ENCODE data around the gene C8B. TPM values are rescaled to one million over a fixed set of nuclear protein-coding genes. Genes with fewer than 3 reads are reported as not detected.

The C8B gene
- total RNA-seq, 1 donor from 2014 or later = not detected

- no peak for TF ChIP-seq CTCF (IDR thresholded peaks at IDR 0.05; ENCODE audit: unreplicated experiment)
- Mint-ChIP-seq H3K4me3 (ENCODE audit: unreplicated experiment) (no peak overlapping the region), H3K36me3 (ENCODE audit: low read depth, unreplicated experiment) (no peaks in the 10 kb centered on the region), H3K27me3 (ENCODE audit: unreplicated experiment) (peaks cover 1% of the 10 kb centered on the region), H3K27ac (ENCODE audit: unreplicated experiment) (no peak overlapping the region), H3K4me1 (ENCODE audit: unreplicated experiment) (no peaks in the 10 kb centered on the region), H3K9me3 (ENCODE audit: unreplicated experiment) (no peaks in the 10 kb centered on the region)
- no peak for DNase-seq (ENCODE audit: low spot score)
Measured at GRCh38 chr1:56898879-56899278, 66.9 kb downstream of the C8B start.

- Mint-ChIP-seq H3K27ac (ENCODE audit: unreplicated experiment) (no peak overlapping the region), H3K4me3 (ENCODE audit: unreplicated experiment) (no peak overlapping the region), H3K36me3 (ENCODE audit: low read depth, unreplicated experiment) (no peaks in the 10 kb centered on the region), H3K9me3 (ENCODE audit: unreplicated experiment) (no peaks in the 10 kb centered on the region), H3K27me3 (ENCODE audit: unreplicated experiment) (peaks cover 1% of the 10 kb centered on the region), H3K4me1 (ENCODE audit: unreplicated experiment) (no peaks in the 10 kb centered on the region)
- DNase-seq (ENCODE audit: low spot score) = no peak
- no peak for TF ChIP-seq CTCF (IDR thresholded peaks at IDR 0.05; ENCODE audit: unreplicated experiment)
Measured at GRCh38 chr1:56898005-56898373, 67.8 kb downstream of the C8B start.

GRCh38 chr1:56897150-56898004 is 68.4 kb downstream of the C8B start:
- no peaks in the 10 kb centered on the region for H3K36me3 Mint-ChIP-seq (ENCODE audit: low read depth, unreplicated experiment)
- no peak for DNase-seq (ENCODE audit: low spot score)
- H3K9me3 Mint-ChIP-seq (ENCODE audit: unreplicated experiment) = no peaks in the 10 kb centered on the region
- TF ChIP-seq CTCF (IDR thresholded peaks at IDR 0.05; ENCODE audit: unreplicated experiment) = no peak
- H3K27ac Mint-ChIP-seq (ENCODE audit: unreplicated experiment) = no peak overlapping the region
- H3K4me3 Mint-ChIP-seq (ENCODE audit: unreplicated experiment) = no peak overlapping the region
- peaks cover 1% of the 10 kb centered on the region for H3K27me3 Mint-ChIP-seq (ENCODE audit: unreplicated experiment)
- H3K4me1 Mint-ChIP-seq (ENCODE audit: unreplicated experiment) = no peaks in the 10 kb centered on the region

- no peak overlapping the region for H3K4me3 Mint-ChIP-seq (ENCODE audit: unreplicated experiment)
- H3K4me1 Mint-ChIP-seq (ENCODE audit: unreplicated experiment) = no peaks in the 10 kb centered on the region
- no peak overlapping the region for H3K27ac Mint-ChIP-seq (ENCODE audit: unreplicated experiment)
- no peaks in the 10 kb centered on the region for H3K9me3 Mint-ChIP-seq (ENCODE audit: unreplicated experiment)
- no peak for DNase-seq (ENCODE audit: low spot score)
- no peaks in the 10 kb centered on the region for H3K36me3 Mint-ChIP-seq (ENCODE audit: low read depth, unreplicated experiment)
- H3K27me3 Mint-ChIP-seq (ENCODE audit: unreplicated experiment) = peaks cover 1% of the 10 kb centered on the region
- no peak for TF ChIP-seq CTCF (IDR thresholded peaks at IDR 0.05; ENCODE audit: unreplicated experiment)
Measured at GRCh38 chr1:56894014-56894413, 71.8 kb downstream of the C8B start.

- Mint-ChIP-seq H3K27ac (ENCODE audit: unreplicated experiment) (no peak overlapping the region), H3K9me3 (ENCODE audit: unreplicated experiment) (no peaks in the 10 kb centered on the region), H3K27me3 (ENCODE audit: unreplicated experiment) (no peaks in the 10 kb centered on the region), H3K4me1 (ENCODE audit: unreplicated experiment) (no peaks in the 10 kb centered on the region), H3K36me3 (ENCODE audit: low read depth, unreplicated experiment) (no peaks in the 10 kb centered on the region), H3K4me3 (ENCODE audit: unreplicated experiment) (no peak overlapping the region)
- no peak for DNase-seq (ENCODE audit: low spot score)
- TF ChIP-seq CTCF (IDR thresholded peaks at IDR 0.05; ENCODE audit: unreplicated experiment) = no peak
Measured at GRCh38 chr1:56890229-56890628, 75.6 kb downstream of the C8B start.
